ENCODE results near the gene TCP11. TPM values are rescaled to one million over a fixed set of nuclear protein-coding genes. Genes with fewer than 3 reads are reported as not detected.
A peak's percentile ranks its signal among the peaks of the same experiment; 100 is the strongest.

The TCP11 gene
- total and polyA plus RNA-seq, 11 donors, result 0.04 TPM; not detected in 10

DNA sequence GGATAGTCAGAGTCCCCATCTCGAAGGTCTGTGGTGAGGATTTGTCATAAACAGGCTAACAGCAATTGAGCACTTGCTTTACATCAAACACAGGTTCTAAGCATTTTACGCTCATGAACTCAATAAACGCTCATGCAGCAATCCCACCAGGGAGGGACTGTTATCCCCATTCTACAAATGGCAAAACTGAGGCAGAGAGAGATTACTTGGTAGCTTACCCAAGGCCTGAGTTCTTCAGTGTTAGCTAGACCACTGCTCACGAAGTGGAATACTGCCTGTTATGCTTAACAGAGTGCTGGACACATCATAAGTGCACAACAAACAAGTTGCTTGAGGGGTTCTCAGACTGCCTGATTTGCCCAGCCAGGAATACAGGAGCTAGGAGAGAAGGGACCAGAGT is 23.7 kb upstream of the TCP11 start:
- Histone ChIP-seq H3K4me1 (peaks cover 0 to 30% (median 11%) of the 10 kb centered on the region in 12 donors), H3K27me3 (no peaks in the 10 kb centered on the region), H3K9me3 (no peaks in the 10 kb centered on the region), H3K36me3 (no peaks in the 10 kb centered on the region), H3K27ac (no peak overlapping the region), H3K4me3 (no peak overlapping the region)
- TF ChIP-seq, protein P1, sequence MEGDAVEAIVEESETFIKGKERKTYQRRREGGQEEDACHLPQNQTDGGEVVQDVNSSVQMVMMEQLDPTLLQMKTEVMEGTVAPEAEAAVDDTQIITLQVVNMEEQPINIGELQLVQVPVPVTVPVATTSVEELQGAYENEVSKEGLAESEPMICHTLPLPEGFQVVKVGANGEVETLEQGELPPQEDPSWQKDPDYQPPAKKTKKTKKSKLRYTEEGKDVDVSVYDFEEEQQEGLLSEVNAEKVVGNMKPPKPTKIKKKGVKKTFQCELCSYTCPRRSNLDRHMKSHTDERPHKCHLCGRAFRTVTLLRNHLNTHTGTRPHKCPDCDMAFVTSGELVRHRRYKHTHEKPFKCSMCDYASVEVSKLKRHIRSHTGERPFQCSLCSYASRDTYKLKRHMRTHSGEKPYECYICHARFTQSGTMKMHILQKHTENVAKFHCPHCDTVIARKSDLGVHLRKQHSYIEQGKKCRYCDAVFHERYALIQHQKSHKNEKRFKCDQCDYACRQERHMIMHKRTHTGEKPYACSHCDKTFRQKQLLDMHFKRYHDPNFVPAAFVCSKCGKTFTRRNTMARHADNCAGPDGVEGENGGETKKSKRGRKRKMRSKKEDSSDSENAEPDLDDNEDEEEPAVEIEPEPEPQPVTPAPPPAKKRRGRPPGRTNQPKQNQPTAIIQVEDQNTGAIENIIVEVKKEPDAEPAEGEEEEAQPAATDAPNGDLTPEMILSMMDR (IDR thresholded peaks at IDR 0.05), result no peak
- TF ChIP-seq POLR2A (IDR thresholded peaks at IDR 0.05), result no peak
- 94 to 98% (median 95%) methylated on average over 4 of the region's 4 CpGs for WGBS, 4 donors
- ATAC-seq (no peak), DNase-seq (no peak)
- intact Hi-C loops (cut with DNase I), result loop anchor here in 3 of 10 donors (5.0 kb wide), 2 partner anchors 37 to 72 kb away; no protein-coding TSS in a partner anchor

DNA sequence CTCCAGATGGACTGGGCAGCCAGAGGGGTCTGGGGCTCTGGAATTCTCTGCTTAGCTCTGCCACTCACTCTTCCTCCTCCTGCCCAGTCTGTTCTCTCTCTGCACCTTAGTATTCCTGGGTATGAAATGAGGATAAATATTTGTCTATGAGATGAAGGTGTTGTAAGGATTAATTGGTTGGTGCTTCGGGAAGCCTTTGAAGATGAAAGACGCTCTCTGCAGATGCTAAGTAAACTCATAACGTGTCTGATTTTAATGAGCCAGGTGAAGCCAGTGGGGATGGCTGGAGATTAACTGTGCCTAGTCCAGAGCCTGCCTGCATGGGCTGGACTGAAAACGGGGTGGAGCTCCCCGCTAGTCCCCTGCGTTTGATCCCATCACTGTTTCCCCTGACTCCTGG is 23.1 kb upstream of the TCP11 start:
- Histone ChIP-seq H3K4me3 (no peak overlapping the region), H3K4me1 (peaks cover 0 to 30% (median 11%) of the 10 kb centered on the region in 12 donors), H3K27ac (no peak overlapping the region), H3K27me3 (no peaks in the 10 kb centered on the region), H3K36me3 (no peaks in the 10 kb centered on the region), H3K9me3 (no peaks in the 10 kb centered on the region)
- no peak for DNase-seq
- intact Hi-C loops (cut with DNase I), result loop anchor here in 2 of 10 donors (5.0 kb wide), 2 partner anchors 38 to 73 kb away; no protein-coding TSS in a partner anchor
- no peak for ATAC-seq
- no peak for TF ChIP-seq POLR2A (IDR thresholded peaks at IDR 0.05)
- 90 to 97% (median 92%) methylated on average over 6 of the region's 6 CpGs for WGBS, 4 donors

DNA sequence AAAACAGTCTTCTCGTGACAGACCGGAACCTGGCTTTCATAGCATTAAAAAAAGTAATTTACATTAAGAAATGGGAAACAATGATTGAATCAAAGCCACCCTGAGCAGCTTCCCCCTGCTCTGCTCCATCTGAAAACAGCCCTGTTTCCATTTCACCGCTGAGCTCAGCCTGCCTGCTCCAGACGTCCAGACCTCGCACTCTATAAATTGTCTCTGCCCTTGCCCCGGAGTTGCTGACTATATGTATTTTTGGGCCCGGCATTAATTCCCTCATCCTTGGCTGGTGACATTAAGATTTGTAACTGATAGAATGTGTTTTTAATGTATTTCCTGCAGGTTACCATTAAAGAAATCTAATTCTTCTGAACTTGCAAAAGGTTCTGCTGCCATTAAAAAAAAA is 22.7 kb upstream of the TCP11 start:
- no peaks in the 10 kb centered on the region for H3K27me3 ChIP-seq
- no peak overlapping the region for H3K27ac ChIP-seq
- no peaks in the 10 kb centered on the region for H3K36me3 ChIP-seq
- H3K4me1 ChIP-seq, result peaks cover 0 to 30% (median 11%) of the 10 kb centered on the region in 12 donors
- no peak overlapping the region for H3K4me3 ChIP-seq
- TF ChIP-seq, protein P1 (IDR thresholded peaks at IDR 0.05), result no peak
- no peak for TF ChIP-seq POLR2A (IDR thresholded peaks at IDR 0.05)
- DNase-seq (no peak), ATAC-seq (no peak)
- WGBS, 4 donors, result 84 to 88% (median 87%) methylated on average over 7 of the region's 7 CpGs
- intact Hi-C loops (cut with DNase I), result loop anchor here in 2 of 10 donors (5.0 kb wide), 2 partner anchors 38 to 73 kb away; no protein-coding TSS in a partner anchor
- H3K9me3 ChIP-seq, result no peaks in the 10 kb centered on the region

DNA sequence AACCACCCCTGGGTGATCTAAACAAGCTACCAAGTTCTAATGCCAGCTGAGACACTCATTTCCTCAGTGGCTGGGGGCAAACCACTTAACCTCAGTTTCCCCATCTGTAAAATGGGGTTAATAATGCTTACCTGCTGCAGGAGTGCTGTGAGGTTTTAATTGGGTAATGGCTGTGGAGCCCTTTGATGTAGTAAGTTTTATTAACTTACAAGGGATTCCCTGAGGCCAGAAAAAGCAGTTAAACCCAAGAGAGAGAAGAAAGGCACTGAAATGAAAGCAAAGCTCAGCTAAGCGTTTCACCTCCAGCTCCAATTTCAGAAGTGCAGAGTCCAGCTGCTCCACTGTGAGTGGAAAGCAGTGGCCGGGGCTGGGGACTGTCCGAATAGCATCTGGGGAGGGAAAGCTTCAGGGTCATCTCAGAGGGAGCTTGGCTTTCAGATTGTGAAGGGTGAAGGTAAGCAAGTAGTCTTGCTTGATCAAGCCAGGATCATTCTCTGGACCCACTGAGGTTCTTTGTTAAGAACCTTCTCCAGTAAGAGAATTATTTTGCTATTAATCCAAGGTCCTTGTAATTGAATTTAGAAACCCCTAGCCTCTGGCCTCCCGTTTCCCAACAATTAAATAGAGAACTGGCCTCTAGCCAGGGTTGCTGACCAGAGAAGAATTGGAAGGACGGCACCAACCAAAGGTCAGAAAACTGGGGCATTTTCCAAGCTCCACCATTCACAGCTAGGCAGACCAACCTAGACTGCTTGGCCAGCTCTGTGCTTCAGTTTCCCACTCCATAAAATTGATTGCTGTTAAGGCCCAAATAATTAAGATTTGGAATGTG is 20.9 kb upstream of the TCP11 start:
- H3K9me3 ChIP-seq, result no peaks in the 10 kb centered on the region
- 56 to 66% (median 60%) methylated on average over 5 of the region's 5 CpGs for WGBS, 4 donors
- peaks cover 0 to 23% (median 9%) of the 10 kb centered on the region in 12 donors for H3K4me1 ChIP-seq
- ATAC-seq (peak; percentile 42 to 49 (median 46)), DNase-seq (no peak)
- TF ChIP-seq, protein P1 (IDR thresholded peaks at IDR 0.05), result no peak
- TF ChIP-seq POLR2A (IDR thresholded peaks at IDR 0.05), result no peak
- H3K36me3 ChIP-seq, result no peaks in the 10 kb centered on the region
- no peaks in the 10 kb centered on the region for H3K27me3 ChIP-seq
- H3K27ac ChIP-seq, result no peak overlapping the region
- intact Hi-C loops (cut with DNase I), result loop anchor here in 2 of 10 donors (5.0 kb wide), 2 partner anchors 40 to 75 kb away; no protein-coding TSS in a partner anchor
- no peak overlapping the region for H3K4me3 ChIP-seq
